ENCODE results near the gene SERPINB10.

DNA sequence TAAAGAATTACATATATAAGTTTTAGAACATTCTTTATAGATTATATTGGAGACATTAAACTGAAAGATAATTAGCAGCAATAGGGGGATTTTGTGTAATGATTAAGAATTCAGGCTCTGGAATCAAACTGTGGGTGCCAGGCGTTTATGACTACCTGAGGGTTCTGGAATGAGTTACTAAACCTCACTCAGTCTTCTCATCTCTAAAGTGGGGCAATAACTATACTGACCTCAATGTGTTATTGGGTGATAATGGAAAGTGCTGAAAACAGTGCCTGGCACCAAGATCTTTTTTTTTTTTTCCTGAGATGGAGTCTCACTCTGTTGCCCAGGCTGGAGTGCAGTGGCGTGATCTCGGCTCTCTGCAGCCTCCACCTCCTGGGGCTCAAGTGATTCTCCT lies 69.3 kb downstream of the SERPINB10 start:
- TF ChIP-seq CTCF (IDR thresholded peaks at IDR 0.05) (no peak), POLR2A (IDR thresholded peaks at IDR 0.05) (no peak)
